SU-DHL-6 (cell line): Measurements from ENCODE around the gene UNC5B.

Experiments used
- H2AFZ ChIP-seq: fragments of 200-600 bp; sonication (generic); 2 replicates; pipeline ENCODE4 v1.6.1; 2014; ENCODE audit warnings: low read depth, mild to moderate bottlenecking, moderate library complexity, mixed read lengths, antibody characterized with exemption, low read length; ENCODE audit not compliant: severe bottlenecking
- H3F3A ChIP-seq: fragments of 200-600 bp; shearing (Covaris generic); 2 replicates; pipeline ENCODE4 v1.6.0; 2016; ENCODE audit warnings: antibody characterized with exemption, mild to moderate bottlenecking; ENCODE audit not compliant: insufficient read depth
- H3K27ac ChIP-seq: fragments of 200-600 bp; sonication (generic); 2 replicates; pipeline ENCODE4 v1.5.1; 2016; ENCODE audit warnings: low read depth, mild to moderate bottlenecking, low read length, moderate library complexity, mixed read lengths
- H3K27me3 ChIP-seq: fragments of 200-600 bp; sonication (generic), shearing (Covaris generic); 2 replicates; pipeline ENCODE4 v1.6.0; 2014; ENCODE audit warnings: mild to moderate bottlenecking, low read length
- H3K36me3 ChIP-seq: fragments of 200-600 bp; sonication (generic); 2 replicates; pipeline ENCODE4 v1.6.1; 2014; ENCODE audit warnings: mild to moderate bottlenecking, low read length, mixed read lengths
- H3K4me2 ChIP-seq: fragments of 300-600, 200-600 bp; shearing (Covaris generic), sonication (generic); 2 replicates; pipeline ENCODE4 v1.6.0; 2014; ENCODE audit warnings: low read length, low read depth, mild to moderate bottlenecking; ENCODE audit not compliant: poor library complexity, severe bottlenecking
- H3K4me3 ChIP-seq: fragments of 200-600 bp; sonication (generic); 2 replicates; pipeline ENCODE4 v1.5.1; 2014; ENCODE audit warnings: antibody characterized with exemption, low read length, mild to moderate bottlenecking, mixed read lengths; ENCODE audit not compliant: insufficient read depth, poor library complexity, severe bottlenecking
- H3K79me2 ChIP-seq: fragments of 200-600 bp; sonication (generic); 2 replicates; pipeline ENCODE4 v1.6.1; 2014; ENCODE audit warnings: mild to moderate bottlenecking, low read length, moderate library complexity; ENCODE audit not compliant: insufficient read depth
- H3K9ac ChIP-seq: fragments of 200-600 bp; sonication (generic); 2 replicates; pipeline ENCODE4 v1.7.0; 2014; ENCODE audit warnings: mild to moderate bottlenecking, low read length
- H3K9me2 ChIP-seq: fragments of 200-600 bp; sonication (generic); replicated peaks from 2 replicates; pipeline ENCODE4 v1.6.1; 2014; ENCODE audit warnings: low read length; ENCODE audit not compliant: insufficient read depth
- H3K9me3 ChIP-seq: fragments of 200-600 bp; sonication (generic); 2 replicates; pipeline ENCODE4 v1.6.1; 2014; ENCODE audit warnings: low read length, mixed read lengths; ENCODE audit not compliant: insufficient read depth
- H4K20me1 ChIP-seq: fragments of 200-600 bp; sonication (generic); 2 replicates; pipeline ENCODE4 v1.6.1; 2014; ENCODE audit warnings: low read depth, mild to moderate bottlenecking, antibody characterized with exemption, low read length, moderate library complexity, mixed read lengths
- EZH2phosphoT487 ChIP-seq: fragments of 200-600 bp; sonication (generic), shearing (Covaris generic); conservative IDR thresholded peaks from 2 replicates; pipeline ENCODE4 v1.6.1; 2018; ENCODE audit warnings: mild to moderate bottlenecking, antibody characterized with exemption, low read length, moderate library complexity, mixed read lengths
- TF ChIP-seq, protein P1 (sequence below): fragments of 200-600 bp; sonication (generic); IDR thresholded peaks from one replicate; pipeline ENCODE4 v1.5.1; 2017; ENCODE audit warnings: antibody characterized with exemption, mild to moderate bottlenecking, low read length, moderate library complexity; ENCODE audit not compliant: insufficient read depth, poor library complexity, severe bottlenecking

The UNC5B gene

DNA sequence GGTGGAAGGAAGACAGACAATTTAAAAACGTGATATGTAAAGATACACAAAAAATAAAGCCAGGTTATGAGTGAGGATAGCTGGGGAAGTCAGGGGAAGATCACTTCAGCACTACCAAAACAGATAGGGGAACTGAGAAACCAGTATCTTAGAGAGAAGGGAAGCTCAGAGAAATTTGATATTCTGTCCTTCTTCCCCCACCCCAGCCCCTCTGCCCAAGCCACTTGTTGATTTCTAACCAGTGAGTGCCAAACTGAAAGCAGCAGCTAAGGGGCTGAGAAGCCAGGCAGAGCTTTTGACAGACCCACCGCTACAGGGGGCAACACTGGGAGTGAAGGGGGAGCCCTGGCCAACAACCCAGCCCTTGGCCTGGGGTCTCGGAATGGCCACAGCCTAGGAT, 97.5 kb downstream of the UNC5B start:
- H2AFZ ChIP-seq = no peak overlapping the region
- no peak overlapping the region for H3K27ac ChIP-seq
- no peaks in the 10 kb centered on the region for H3F3A ChIP-seq
- no peaks in the 10 kb centered on the region for H3K36me3 ChIP-seq
- no peak overlapping the region for H3K4me3 ChIP-seq
- H3K9me3 ChIP-seq = no peaks in the 10 kb centered on the region
- H3K27me3 ChIP-seq = no peaks in the 10 kb centered on the region
- no peaks in the 10 kb centered on the region for H3K79me2 ChIP-seq
- no peak overlapping the region for H3K9ac ChIP-seq
- no peak overlapping the region for H3K4me2 ChIP-seq
- H4K20me1 ChIP-seq = no peaks in the 10 kb centered on the region
- TF ChIP-seq, protein P1, sequence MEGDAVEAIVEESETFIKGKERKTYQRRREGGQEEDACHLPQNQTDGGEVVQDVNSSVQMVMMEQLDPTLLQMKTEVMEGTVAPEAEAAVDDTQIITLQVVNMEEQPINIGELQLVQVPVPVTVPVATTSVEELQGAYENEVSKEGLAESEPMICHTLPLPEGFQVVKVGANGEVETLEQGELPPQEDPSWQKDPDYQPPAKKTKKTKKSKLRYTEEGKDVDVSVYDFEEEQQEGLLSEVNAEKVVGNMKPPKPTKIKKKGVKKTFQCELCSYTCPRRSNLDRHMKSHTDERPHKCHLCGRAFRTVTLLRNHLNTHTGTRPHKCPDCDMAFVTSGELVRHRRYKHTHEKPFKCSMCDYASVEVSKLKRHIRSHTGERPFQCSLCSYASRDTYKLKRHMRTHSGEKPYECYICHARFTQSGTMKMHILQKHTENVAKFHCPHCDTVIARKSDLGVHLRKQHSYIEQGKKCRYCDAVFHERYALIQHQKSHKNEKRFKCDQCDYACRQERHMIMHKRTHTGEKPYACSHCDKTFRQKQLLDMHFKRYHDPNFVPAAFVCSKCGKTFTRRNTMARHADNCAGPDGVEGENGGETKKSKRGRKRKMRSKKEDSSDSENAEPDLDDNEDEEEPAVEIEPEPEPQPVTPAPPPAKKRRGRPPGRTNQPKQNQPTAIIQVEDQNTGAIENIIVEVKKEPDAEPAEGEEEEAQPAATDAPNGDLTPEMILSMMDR = no peak
- TF ChIP-seq EZH2phosphoT487 = no peak
- no peaks in the 10 kb centered on the region for H3K9me2 ChIP-seq

DNA sequence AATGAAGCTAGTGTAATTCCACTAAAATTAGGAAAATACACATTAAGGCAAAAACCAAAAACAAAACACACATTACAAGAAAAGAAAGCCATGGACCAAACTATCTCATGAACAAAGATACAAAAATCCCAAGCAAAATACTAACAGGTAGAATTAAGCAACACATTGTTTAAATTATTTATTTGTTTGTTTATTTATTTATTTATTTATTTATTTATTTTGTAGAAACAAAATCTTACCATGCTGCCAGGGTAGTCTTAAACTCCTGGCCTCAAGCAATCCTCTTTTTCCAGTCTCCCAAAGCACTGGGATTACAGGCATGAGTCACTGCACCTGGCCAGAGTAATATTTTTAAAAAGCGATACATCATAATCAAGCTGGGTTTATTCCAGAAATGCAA, 99.8 kb downstream of the UNC5B start:
- Histone ChIP-seq H4K20me1 (no peaks in the 10 kb centered on the region), H3K4me3 (no peak overlapping the region), H3F3A (no peaks in the 10 kb centered on the region), H3K4me2 (no peak overlapping the region), H3K79me2 (no peaks in the 10 kb centered on the region), H3K36me3 (no peaks in the 10 kb centered on the region), H2AFZ (no peak overlapping the region), H3K9me3 (no peaks in the 10 kb centered on the region), H3K27ac (no peak overlapping the region), H3K27me3 (no peaks in the 10 kb centered on the region), H3K9me2 (no peaks in the 10 kb centered on the region), H3K9ac (no peak overlapping the region)
- TF ChIP-seq, protein P1 = no peak
- TF ChIP-seq EZH2phosphoT487 = no peak

DNA sequence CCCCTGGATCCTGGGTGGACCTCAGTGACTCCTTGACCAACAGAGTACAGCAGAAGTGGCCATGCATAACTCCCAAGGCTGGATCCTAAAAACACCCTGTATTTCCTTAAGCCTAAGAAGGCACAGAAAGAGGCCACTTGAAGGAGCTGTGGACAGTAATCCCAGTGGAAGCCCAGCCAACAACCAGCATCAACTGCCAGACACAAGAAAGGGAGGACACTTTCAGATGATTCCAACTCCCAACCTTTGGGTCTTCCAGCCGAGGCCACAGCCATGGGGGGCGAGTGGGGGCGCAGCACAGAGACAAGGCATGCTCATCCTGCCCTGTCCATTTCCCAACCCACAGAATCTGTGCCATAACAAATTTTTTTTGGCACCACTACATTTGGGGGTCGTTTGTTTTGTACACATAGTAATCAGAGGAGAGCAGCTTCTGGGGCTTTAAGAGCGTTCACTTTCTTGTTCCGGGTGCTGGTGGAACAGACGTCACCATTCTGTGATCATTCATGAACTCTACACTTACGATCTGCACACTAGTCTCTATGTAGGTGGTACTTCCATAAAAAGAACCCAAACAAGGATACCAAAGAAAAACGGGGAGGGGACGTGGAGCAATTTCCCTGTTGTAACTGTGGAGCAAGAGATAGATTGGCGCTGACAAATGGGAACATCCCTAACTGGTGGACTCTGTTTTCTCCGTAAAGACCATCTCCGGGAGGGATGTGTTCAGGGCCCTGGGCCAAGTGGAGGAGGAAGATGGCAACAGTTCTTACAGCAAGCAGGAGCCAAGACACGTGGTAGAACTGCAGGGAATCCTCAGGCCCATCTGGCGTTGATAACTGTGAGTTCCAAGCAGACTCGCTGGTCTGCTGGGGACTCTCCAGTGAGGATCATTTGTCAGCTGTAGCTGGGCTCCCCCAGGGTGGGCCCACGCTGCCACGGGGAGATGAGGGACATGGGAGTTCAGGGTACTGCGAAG, 100.7 kb downstream of the UNC5B start:
- no peaks in the 10 kb centered on the region for H4K20me1 ChIP-seq
- H2AFZ ChIP-seq = no peak overlapping the region
- no peaks in the 10 kb centered on the region for H3K27me3 ChIP-seq
- no peaks in the 10 kb centered on the region for H3K9me3 ChIP-seq
- no peaks in the 10 kb centered on the region for H3F3A ChIP-seq
- H3K79me2 ChIP-seq = no peaks in the 10 kb centered on the region
- H3K27ac ChIP-seq = no peak overlapping the region
- no peak overlapping the region for H3K9ac ChIP-seq
- no peak for TF ChIP-seq EZH2phosphoT487
- TF ChIP-seq, protein P1 = no peak
- no peak overlapping the region for H3K4me3 ChIP-seq
- no peak overlapping the region for H3K4me2 ChIP-seq
- no peaks in the 10 kb centered on the region for H3K36me3 ChIP-seq
- no peaks in the 10 kb centered on the region for H3K9me2 ChIP-seq
